GM11168 (cell line): ENCODE data around the gene MAF.

Source experiments
- in situ Hi-C: fragments of 300-500 bp; cut with MboI; formaldehyde crosslinking; loops from one replicate; pipeline ENCODE4 v1.12.0; 2022; ENCODE audit warnings: low sequenced_read_pairs; ENCODE audit not compliant: unreplicated experiment

Gene MAF

GRCh38 chr16:79600638-79601091 lies at the start of gene MAF:
MAF (minus strand) TSS chr16:79600737; CDS start chr16:79599902, 835 bp downstream.
- in situ Hi-C loops, result no loop called here

DNA sequence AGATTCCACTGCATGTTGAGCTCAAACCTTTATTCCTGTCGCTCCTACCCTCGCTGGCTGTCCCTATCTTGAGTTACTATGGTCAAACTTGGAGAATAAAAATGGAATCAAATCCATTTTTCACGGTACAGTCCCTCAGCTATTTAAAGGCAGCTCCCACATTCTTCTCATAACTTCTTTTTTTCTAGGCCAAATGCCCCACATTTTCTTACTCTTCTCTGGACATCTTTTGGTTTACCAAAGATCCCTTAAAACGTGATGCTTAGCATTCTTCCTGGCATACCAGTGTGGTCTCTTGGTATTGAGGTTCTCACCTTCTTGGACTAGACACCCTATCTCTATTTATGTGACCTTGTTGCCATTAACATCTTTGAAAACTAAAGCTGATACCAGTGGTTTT lies 48.3 kb upstream of the MAF start:
- in situ Hi-C loops, result no loop called here

GRCh38 chr16:79647586-79647985 lies 47.0 kb upstream of the MAF start:
- in situ Hi-C loops, result no loop called here

DNA sequence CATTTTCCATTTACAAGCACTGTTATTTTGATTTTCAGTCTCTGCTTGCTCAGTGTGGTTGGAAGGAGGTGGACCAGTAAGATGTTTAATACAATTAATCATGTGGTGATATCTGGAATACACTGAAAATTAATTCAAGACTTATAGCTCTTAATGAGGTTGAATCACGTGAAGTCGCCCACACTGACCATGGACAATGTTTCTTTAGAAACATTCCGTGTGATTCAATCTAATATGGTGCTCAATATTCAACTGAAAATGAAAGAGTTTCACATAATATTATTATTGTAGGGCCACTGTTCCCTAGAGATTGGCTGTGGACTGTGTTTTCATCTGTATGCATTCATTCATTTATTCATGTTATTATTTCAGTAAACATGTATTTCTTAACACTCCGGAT lies 45.2 kb upstream of the MAF start:
- in situ Hi-C loops, result no loop called here

DNA sequence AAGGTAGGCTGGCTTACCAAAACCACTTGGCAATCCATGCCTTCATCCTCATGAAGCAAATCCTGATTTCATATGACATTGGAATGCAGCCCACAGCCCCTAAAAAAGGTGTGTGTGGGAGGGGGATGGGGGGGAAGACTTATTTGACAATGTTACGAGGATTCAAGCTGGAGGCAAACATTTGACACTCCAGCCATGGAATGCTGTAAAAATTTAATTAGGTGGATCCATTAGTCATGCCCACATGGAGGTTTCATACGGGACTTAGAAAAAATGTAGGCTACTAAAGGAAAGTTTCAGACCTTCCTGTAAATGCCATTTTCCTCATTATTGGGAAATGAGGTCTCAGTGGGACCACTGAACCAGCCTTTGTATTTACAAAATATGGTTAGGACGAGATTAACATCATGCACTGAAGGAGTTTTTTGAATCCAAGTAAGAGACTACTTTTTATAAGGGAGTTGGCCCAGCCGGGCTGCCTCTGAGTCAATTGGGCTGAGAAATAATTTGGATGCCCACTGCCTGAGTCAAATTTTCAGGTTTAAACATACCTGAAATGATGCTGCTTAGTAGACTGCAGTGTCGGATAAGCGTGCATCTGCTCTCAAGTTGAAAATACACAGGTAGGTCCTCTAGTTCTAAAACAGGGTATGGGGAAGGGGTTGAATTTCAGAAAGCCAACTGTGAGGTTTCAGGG lies 44.6 kb upstream of the MAF start:
- in situ Hi-C loops, result no loop called here

DNA sequence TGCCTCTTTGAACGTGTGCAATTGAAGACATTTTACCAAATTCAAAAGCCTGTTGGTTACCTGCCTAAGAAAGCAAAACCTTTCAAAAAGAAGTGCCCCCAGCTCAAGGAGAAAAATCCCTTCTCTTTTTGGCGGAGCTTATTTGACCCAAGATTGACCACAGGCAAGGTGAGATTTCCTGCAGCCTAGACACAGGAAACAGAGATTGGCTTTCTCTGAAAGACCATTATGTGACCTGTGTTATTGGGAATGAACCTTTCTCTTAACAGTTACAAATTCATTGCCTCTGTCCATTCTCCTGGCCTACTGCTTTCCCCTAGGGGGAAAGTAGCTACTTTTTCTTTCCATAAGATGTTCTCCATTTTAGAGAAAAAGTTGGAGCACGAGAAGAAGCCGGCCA lies 42.1 kb upstream of the MAF start:
- in situ Hi-C loops, result no loop called here

DNA sequence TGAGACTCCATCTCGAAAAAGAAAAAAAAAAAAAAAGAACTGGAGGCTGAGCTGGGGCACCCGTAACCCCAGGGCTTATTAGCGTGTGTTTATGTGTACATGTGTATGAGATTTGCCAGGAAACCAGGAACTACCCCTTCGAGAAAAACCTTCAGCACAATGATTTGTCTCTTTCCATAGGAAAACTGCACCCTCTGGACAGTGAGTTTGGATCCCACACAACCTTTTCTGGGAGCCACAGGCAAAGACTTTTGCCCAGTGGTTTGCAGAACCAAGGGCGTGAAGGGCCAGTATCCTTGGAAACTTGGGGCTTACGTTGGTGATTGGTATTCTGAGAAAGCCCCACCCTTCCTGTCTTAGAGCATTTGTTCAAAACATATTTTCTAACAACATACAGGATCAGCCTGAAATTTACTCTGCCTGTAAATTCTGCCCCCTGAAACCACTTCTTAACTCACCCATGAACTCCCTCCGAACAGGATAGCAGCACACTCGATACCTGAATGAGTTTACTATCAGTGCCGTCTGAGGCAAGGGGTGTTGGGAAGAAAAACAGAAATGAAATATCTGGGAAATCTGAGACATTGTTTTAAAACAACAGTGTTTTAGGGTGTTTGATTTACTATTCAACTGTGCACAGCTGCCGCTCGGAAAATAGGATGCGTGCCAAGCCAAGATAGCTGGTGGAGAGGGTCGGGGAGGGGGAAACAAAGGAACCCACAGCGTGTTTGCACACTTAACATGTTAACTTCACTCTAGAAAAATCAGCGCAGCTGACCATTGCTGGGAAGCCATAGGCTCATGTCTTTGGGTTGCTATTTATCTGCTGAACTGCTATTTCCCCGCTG lies 40.2 kb upstream of the MAF start:
- in situ Hi-C loops, result no loop called here

GRCh38 chr16:79639576-79640311 lies 39.2 kb upstream of the MAF start:
- in situ Hi-C loops, result no loop called here

DNA sequence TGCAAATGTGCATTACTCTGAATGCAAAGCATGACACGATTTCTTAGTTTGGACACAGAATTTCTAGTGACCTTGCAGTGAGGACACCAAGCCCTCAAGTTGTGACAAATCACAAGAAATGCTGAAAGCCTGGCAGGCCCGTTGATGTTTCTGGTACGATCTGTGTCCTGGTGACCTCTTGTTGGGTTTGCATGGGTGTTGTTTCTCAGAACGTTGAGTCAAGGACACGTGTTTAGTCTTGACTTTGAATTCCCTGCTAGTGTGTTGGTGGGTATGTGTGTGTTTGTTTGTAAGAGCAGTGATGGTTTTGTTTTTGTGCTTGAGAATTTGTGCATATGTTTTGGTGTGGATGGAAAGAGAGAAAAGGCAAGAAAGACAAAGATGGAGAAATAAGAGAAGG lies 37.8 kb upstream of the MAF start:
- in situ Hi-C loops, result no loop called here

DNA sequence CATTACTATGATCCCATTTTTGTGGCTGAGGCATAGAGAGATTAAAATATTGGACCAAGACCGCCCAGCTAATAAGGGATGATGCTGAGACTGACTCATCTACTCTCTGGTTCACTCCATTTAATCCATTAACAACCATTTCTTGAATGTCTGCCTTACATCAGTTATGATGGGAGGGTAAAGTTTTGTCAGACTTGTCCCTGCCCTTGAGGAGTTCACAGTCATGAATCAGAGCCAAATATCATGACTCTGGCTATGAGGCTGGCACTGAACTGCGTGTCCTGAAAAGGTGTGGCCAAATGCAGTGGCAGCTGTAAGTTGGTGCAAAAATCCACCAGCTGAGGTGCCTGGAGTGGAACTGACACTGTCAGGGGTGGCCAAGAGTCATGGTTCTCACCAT lies 35.0 kb upstream of the MAF start:
- in situ Hi-C loops, result no loop called here

- in situ Hi-C loops, result no loop called here
These were observed 33.8 kb upstream of the MAF start for GRCh38 chr16:79634298-79634697.

- in situ Hi-C loops, result no loop called here
These were observed 31.8 kb upstream of the MAF start for GRCh38 chr16:79632289-79632688.

DNA sequence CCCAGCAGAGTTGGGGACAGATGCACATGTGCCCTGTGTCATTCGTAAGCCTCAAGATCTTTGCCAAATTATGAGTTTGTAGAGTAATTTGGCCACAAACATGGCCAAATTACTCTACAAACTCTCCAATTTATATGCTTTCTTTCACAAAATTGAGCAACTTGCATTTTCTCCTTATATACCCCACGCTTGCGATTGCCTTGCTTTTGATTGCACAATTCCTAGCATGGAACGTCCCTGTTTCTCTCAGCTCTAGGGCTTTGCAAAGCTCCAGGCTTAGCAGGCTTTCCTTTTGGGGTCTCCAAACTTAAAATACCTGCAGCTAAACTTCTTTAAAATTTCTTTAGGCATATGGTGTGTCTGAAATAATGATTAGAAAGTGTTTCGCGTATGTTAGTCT lies 28.5 kb upstream of the MAF start:
- in situ Hi-C loops, result no loop called here

DNA sequence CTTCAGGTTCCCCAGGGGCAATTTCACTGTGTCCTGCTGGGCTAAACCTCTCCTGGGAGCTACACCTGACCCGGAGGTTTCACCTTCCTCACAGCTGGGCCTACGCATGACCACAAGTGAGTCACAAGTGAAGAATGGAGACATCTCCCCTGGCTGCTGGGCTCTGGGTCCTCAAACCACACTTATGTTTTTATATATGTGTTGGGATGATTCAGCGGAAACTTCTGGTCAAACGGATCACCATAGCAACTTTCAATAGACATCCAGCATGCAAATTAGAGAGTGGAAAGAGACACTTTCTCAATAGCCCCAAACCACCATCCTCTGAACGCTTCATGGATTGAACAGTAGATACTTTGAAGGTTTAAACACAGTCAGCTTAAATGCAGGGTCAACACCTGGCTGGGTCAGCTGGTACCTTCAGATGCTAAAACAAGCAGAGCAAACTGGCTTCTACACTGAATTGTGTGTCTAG lies 28.0 kb upstream of the MAF start:
- in situ Hi-C loops, result no loop called here

DNA sequence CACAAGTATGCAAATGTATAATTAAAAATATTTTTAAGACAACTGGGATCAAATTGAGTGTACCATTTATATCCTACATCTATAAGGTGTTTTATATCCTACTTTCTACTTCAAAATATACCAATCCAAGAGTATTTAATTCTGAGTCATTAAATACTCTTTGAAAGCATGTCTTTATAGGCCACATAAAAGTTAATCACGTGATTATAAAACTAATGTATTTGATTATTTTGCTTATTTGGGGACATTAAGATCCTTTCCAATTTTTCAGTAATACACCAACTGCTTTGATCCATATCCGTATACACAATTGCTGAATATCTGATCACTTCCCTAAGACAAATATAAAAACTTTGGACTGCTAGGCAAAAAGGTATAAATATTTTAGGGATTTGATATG lies 26.6 kb upstream of the MAF start:
- in situ Hi-C loops, result no loop called here

- in situ Hi-C loops, result no loop called here
These were observed 25.2 kb upstream of the MAF start for GRCh38 chr16:79625738-79626137.

DNA sequence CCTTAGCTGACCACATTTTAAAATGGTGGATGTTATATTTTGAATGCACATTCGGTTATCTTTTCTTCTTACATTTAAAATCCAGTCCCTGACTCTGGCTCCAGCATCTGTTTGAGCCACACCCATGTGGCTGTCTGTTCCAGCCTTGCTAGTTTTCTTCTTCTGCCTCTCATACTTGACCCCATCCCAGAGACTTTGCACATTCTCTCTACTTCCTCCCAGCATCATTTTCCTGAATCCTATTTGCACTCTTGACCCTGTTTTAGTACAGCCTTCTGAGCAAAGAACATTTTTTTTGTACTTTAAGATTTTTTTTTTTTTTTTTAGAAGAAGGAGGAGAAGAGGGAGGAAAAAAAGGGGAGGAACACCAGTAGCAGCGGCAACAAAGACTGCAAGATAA lies 23.3 kb upstream of the MAF start:
- in situ Hi-C loops, result no loop called here

- in situ Hi-C loops, result no loop called here
These were observed 22.5 kb upstream of the MAF start for GRCh38 chr16:79623062-79623461.

DNA sequence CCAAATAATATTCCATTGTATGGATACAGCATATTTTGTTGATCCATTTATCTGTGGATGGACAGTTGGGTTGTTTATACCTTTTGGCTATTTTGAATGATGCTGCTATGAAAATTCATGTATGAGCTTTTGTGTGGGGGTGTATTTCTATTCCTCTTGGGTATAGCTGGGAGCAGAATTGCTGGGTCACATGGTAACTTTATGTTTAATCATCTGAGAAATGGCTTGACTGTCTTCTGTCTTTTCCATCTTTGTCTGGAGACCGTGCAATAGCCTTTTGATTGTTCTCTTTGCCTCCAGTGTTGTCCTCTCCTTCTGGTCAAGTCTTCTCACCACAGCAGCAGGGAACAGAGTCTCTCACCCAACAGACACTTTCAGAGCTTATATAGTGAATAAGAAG lies 20.5 kb upstream of the MAF start:
- in situ Hi-C loops, result no loop called here

- in situ Hi-C loops, result no loop called here
These were observed 18.1 kb upstream of the MAF start for GRCh38 chr16:79618692-79619050.
